HepG2 (cell line): ENCODE measurements around the gene CDC20. TPM values are rescaled to one million over a fixed set of nuclear protein-coding genes. Genes with fewer than 3 reads are reported as not detected.

Source experiments
- ATAC-seq: fragments of 200-7000 bp; cut with Tn5 transposase; 3 replicates; pipeline ENCODE4 v1.9.1; 2020; ENCODE audit warnings: mild to moderate bottlenecking, moderate library complexity
- BruUV-seq: library from RNA; stranded (reverse); fragments of 400-500 nt; replicated peaks from 2 replicates; lab custom pipeline; 2021; lab: Mats Ljungman, UMichigan
- CTCF ChIA-PET: fragments of 300-600 bp; formaldehyde crosslinking; extraction: SDS; loops from one replicate; lab custom pipeline; 2021; ENCODE audit warnings: low total read pairs, inconsistent platforms, low intra/inter-chr PET ratio; lab: Yijun Ruan, JAX
- POLR2A ChIA-PET: fragments of 350-600 bp; sonication (Branson Sonifier 250); formaldehyde crosslinking; loops from one replicate; lab custom pipeline; 2020; ENCODE audit warnings: antibody characterized with exemption, inconsistent platforms; lab: Yijun Ruan, JAX
- DNase-seq: peaks from one replicate; pipeline ENCODE4 v3.0.0-alpha.2; 2015; ENCODE audit warnings: low spot score
- FAIRE-seq: peaks from 3 replicates; lab custom pipeline; 2011; peaks lifted over from hg19 to GRCh38; lab: Jason Lieb, UNC
- H2AFZ ChIP-seq: one replicate; pipeline ENCODE4 v1.6.1; 2011; ENCODE audit warnings: low read length, inconsistent platforms
- H3K27ac ChIP-seq: fragments of 300-600 bp; 3 replicates; pipeline ENCODE4 v1.8.0; 2011; ENCODE audit warnings: mixed run types, mild to moderate bottlenecking, mixed read lengths, low read length, inconsistent platforms; ENCODE audit not compliant: insufficient read depth; ENCODE audit errors: extremely low read length
- H3K27me3 ChIP-seq, 2 experiments: fragments of 200-600 bp in 1 of 2; 2 replicates in 1 of 2; 3 replicates in 1 of 2; pipeline versions ENCODE4 v1.6.0 to v1.8.0; 2011; ENCODE audit warnings: low read length in 2 of 2, mild to moderate bottlenecking in 2 of 2, moderate library complexity in 2 of 2, inconsistent platforms in 1 of 2; ENCODE audit not compliant: insufficient read depth in 2 of 2, control insufficient read depth in 1 of 2
- H3K36me3 ChIP-seq, 2 experiments: fragments of 200-600 bp in 1 of 2; replicated peaks in 1 of 2; 2 replicates in 1 of 2; 3 replicates in 1 of 2; pipeline versions ENCODE4 v1.5.1 to v1.8.0; 2011; ENCODE audit warnings: low read length in 2 of 2, inconsistent platforms in 1 of 2; ENCODE audit not compliant: insufficient read depth in 2 of 2, control insufficient read depth in 1 of 2
- H3K4me1 ChIP-seq: 2 replicates; pipeline ENCODE4 v1.5.1; 2012; ENCODE audit warnings: low read length, inconsistent platforms; ENCODE audit not compliant: insufficient read depth
- H3K4me2 ChIP-seq: 2 replicates; pipeline ENCODE4 v1.6.0; 2011; ENCODE audit warnings: low read depth, low read length, inconsistent platforms
- H3K4me3 ChIP-seq, 3 experiments: fragments of 200-600 bp in 1 of 3; sonication (generic), shearing (Covaris generic) in 1 of 3; replicated peaks in 1 of 3; 2 replicates each; pipeline ENCODE4 v1.5.1; 2011 to 2016; ENCODE audit warnings: low read length in 3 of 3, inconsistent platforms in 2 of 3, low read depth in 2 of 3, mild to moderate bottlenecking in 2 of 3, control low read depth in 1 of 3, mixed read lengths in 1 of 3; ENCODE audit not compliant: insufficient read depth in 1 of 3
- H3K79me2 ChIP-seq: one replicate; pipeline ENCODE4 v1.6.1; 2011; ENCODE audit warnings: low read length, inconsistent platforms; ENCODE audit not compliant: insufficient read depth
- H3K9ac ChIP-seq: 2 replicates; pipeline ENCODE4 v1.6.0; 2011; ENCODE audit warnings: mild to moderate bottlenecking, low read depth, low read length, inconsistent platforms; ENCODE audit not compliant: insufficient read depth
- H3K9me3 ChIP-seq: 2 replicates; pipeline ENCODE4 v1.5.1; 2012; ENCODE audit warnings: mild to moderate bottlenecking, low read length
- H4K20me1 ChIP-seq: 2 replicates; pipeline ENCODE4 v1.6.0; 2011; ENCODE audit warnings: inconsistent platforms, mild to moderate bottlenecking, low read length, moderate library complexity; ENCODE audit not compliant: insufficient read depth
- FOXC1 ChIP-seq: sonication (generic); formaldehyde crosslinking; IDR thresholded peaks from 2 replicates; pipeline ENCODE4 v1.8.0; 2022; ENCODE audit warnings: mild to moderate bottlenecking, missing genetic modification reagents, borderline replicate concordance
- GABPA ChIP-seq, 2 experiments: IDR thresholded peaks; 2 replicates each; pipeline ENCODE4 v1.6.1; 2011 to 2016; ENCODE audit warnings: low read depth in 2 of 2, low read length in 1 of 2, missing biosample characterization in 1 of 2, missing genetic modification characterization in 1 of 2
- NFE2L1 ChIP-seq: sonication (generic); formaldehyde crosslinking; IDR thresholded peaks from 2 replicates; pipeline ENCODE4 v1.4.0; 2020; ENCODE audit warnings: missing genetic modification reagents, mild to moderate bottlenecking, borderline replicate concordance
- RFX5 ChIP-seq: IDR thresholded peaks from 2 replicates; pipeline ENCODE4 v1.6.1; 2011; ENCODE audit warnings: low read depth, low read length, improper control_type of control experiment
- THYN1 ChIP-seq: sonication (generic); formaldehyde crosslinking; IDR thresholded peaks from 2 replicates; pipeline ENCODE4 v1.8.1; 2023; ENCODE audit warnings: low read depth, mild to moderate bottlenecking, moderate library complexity, missing genetic modification reagents, borderline replicate concordance
- ZMYM3 ChIP-seq: sonication (generic); formaldehyde crosslinking; IDR thresholded peaks from 2 replicates; pipeline ENCODE4 v1.5.1; 2020; ENCODE audit warnings: mild to moderate bottlenecking, missing genetic modification reagents
- ZNF263 ChIP-seq: sonication (generic); formaldehyde crosslinking; IDR thresholded peaks from 2 replicates; pipeline ENCODE4 v1.4.0; 2020; ENCODE audit warnings: missing genetic modification reagents
- ZNF3 ChIP-seq: IDR thresholded peaks from 2 replicates; pipeline ENCODE4 v1.7.0; 2017; ENCODE audit warnings: inconsistent platforms
- ZNF501 ChIP-seq: sonication (generic); formaldehyde crosslinking; IDR thresholded peaks from 2 replicates; pipeline ENCODE4 v1.5.1; 2020; ENCODE audit warnings: mild to moderate bottlenecking, moderate library complexity, missing genetic modification reagents
- ZNF619 ChIP-seq: sonication (generic); formaldehyde crosslinking; IDR thresholded peaks from 2 replicates; pipeline ENCODE4 v1.4.0; 2020; ENCODE audit warnings: mild to moderate bottlenecking, missing genetic modification reagents
- ZNF740 ChIP-seq: sonication (generic); formaldehyde crosslinking; IDR thresholded peaks from 2 replicates; pipeline ENCODE4 v1.4.0; 2020; ENCODE audit warnings: missing genetic modification reagents
- ZNF792 ChIP-seq: IDR thresholded peaks from 2 replicates; pipeline ENCODE4 v1.6.1; 2016
- ZNF83 ChIP-seq: sonication (generic); formaldehyde crosslinking; IDR thresholded peaks from 2 replicates; pipeline ENCODE4 v1.4.0; 2020; ENCODE audit warnings: missing genetic modification reagents, mild to moderate bottlenecking, borderline replicate concordance
- WGBS: methylation state at CpG from one replicate; pipeline ENCODE4 v1.1.6; 2017; ENCODE audit warnings: low lambda C conversion rate; 5-methylcytosine and 5-hydroxymethylcytosine counted together
- in situ Hi-C: cut with HindIII; loops from 2 replicates; pipeline ENCODE4 v1.10.0; 2017; ENCODE audit warnings: low pct_unique_long_range_greater_than_20kb; ENCODE audit not compliant: extremely low pct_ligation_motif_present
- intact Hi-C: fragments of 100-400 bp; cut with micrococcal nuclease; formaldehyde crosslinking; loops from one replicate; pipeline ENCODE4 v1.10.0; 2022; ENCODE audit not compliant: unreplicated experiment
- polyA plus RNA-seq, 8 experiments: library from polyadenylated mRNA; depleted of rRNA in 3 of 8; stranded (reverse) in 7 of 8; unstranded in 1 of 8; fragments of >200 nt; fragmentation: Illumina TruSeq in 4 of 8; extraction: Trizol in 4 of 8; gene quantifications; 2 replicates each; pipeline versions ENCODE4 v1.2.1 to v1.2.3, GENCODE V29; 2011 to 2016; ENCODE audit warnings: low read depth in 4 of 8, missing spikeins in 1 of 8, mixed read lengths in 1 of 8; ENCODE audit not compliant: insufficient read depth in 1 of 8
- total RNA-seq, 5 experiments: library from RNA; depleted of rRNA; stranded (reverse); fragments of >200 nt; fragmentation: Illumina TruSeq; extraction: Trizol; gene quantifications; 2 replicates each; pipeline ENCODE4 v1.2.3, GENCODE V29; 2016; ENCODE audit warnings: low read depth in 1 of 5
- TF ChIP-seq, protein P1 (sequence below): sonication (generic); formaldehyde crosslinking; IDR thresholded peaks from 2 replicates; pipeline ENCODE4 v1.5.0; 2020; ENCODE audit warnings: missing genetic modification reagents
- TF ChIP-seq, protein P2 (sequence below): sonication (generic); formaldehyde crosslinking; IDR thresholded peaks from 2 replicates; pipeline ENCODE4 v1.8.1; 2023; ENCODE audit warnings: mild to moderate bottlenecking, moderate library complexity, missing genetic modification reagents
- TF ChIP-seq, protein P3 (sequence below): sonication (generic); formaldehyde crosslinking; IDR thresholded peaks from 2 replicates; pipeline ENCODE4 v1.8.0; 2022; ENCODE audit warnings: mild to moderate bottlenecking, missing genetic modification reagents
- TF ChIP-seq, protein P4 (sequence below): sonication (generic); formaldehyde crosslinking; IDR thresholded peaks from 2 replicates; pipeline ENCODE4 v1.5.0; 2020; ENCODE audit warnings: missing genetic modification reagents

CDC20 gene
- total and polyA plus RNA-seq, 2 of the 13 experiments (the other 11 are each of a cell fraction or from before 2014, with no cell fraction given) = 57.9 to 90.0 TPM

DNA sequence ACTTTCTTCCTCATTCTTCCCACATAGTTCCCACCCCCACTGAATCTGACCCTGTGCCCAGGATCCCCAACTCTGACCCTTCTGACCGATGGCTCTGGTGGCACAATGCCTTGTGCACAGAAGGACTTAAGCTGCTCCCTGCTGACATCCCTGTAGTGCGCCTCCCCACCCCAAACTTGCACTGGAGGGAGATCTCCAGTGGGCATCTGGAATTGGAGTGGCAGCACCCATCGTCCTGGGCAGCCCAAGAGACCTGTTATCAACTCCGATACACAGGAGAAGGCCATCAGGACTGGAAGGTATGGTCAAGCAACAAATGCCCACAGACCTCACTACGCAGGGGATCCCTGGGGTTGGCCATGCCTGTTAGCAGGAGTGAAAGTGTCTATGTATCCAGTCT is 12.1 kb upstream of the CDC20 start (continued):
- TF ChIP-seq, protein P1, sequence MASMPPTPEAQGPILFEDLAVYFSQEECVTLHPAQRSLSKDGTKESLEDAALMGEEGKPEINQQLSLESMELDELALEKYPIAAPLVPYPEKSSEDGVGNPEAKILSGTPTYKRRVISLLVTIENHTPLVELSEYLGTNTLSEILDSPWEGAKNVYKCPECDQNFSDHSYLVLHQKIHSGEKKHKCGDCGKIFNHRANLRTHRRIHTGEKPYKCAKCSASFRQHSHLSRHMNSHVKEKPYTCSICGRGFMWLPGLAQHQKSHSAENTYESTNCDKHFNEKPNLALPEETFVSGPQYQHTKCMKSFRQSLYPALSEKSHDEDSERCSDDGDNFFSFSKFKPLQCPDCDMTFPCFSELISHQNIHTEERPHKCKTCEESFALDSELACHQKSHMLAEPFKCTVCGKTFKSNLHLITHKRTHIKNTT (CRISPR knock-in tag) = no peak
- no peak for TF ChIP-seq ZNF740
- TF ChIP-seq RFX5 = no peak
- TF ChIP-seq ZMYM3 = no peak
- TF ChIP-seq THYN1 (CRISPR knock-in tag) = no peak

GRCh38 chr1:43348343-43348808 is 10.4 kb upstream of the CDC20 start:
- Histone ChIP-seq H3K27ac (peak overlapping the region; percentile 98), H3K4me2 (peak overlapping the region; percentile 97), H3K9ac (peak overlapping the region; percentile 97), H3K9me3 (no peaks in the 10 kb centered on the region), H3K4me3 (peak overlapping the region; percentile 72 to 88 (median 86); a peak in 5 of 6 replicates), H3K36me3 (no peaks in the 10 kb centered on the region), H3K4me1 (peaks cover 64% of the 10 kb centered on the region), H3K79me2 (no peaks in the 10 kb centered on the region), H3K27me3 (no peaks in the 10 kb centered on the region; a peak in 1 of 5 replicates), H4K20me1 (no peaks in the 10 kb centered on the region), H2AFZ (no peak overlapping the region)
- BruUV-seq = TSS peak; percentile 88
- intact Hi-C loops (loop anchor here (5.0 kb wide), 1 partner anchor 111 kb away; no protein-coding TSS in a partner anchor), in situ Hi-C loops (no loop called here)
- DNase-seq = peak; percentile 26
- POLR2A ChIA-PET = interaction anchor here (0.6 to 4.1 kb wide), 18 partner anchors 8 to 429 kb away, joined by 3 to 32 read pairs (median 4); partner anchors contain the start of genes C1orf210, CDC20, ELOVL1 and MED8
- peak; percentile 39 for ATAC-seq
- FAIRE-seq = no peak
- CTCF ChIA-PET = no interaction called here
- WGBS = 47% methylated on average over 5 of the region's 22 CpGs
- TF ChIP-seq ZNF3 (CRISPR knock-in tag) = no peak
- peak; percentile 80 for TF ChIP-seq ZNF501 (CRISPR knock-in tag)
- TF ChIP-seq, protein P2, sequence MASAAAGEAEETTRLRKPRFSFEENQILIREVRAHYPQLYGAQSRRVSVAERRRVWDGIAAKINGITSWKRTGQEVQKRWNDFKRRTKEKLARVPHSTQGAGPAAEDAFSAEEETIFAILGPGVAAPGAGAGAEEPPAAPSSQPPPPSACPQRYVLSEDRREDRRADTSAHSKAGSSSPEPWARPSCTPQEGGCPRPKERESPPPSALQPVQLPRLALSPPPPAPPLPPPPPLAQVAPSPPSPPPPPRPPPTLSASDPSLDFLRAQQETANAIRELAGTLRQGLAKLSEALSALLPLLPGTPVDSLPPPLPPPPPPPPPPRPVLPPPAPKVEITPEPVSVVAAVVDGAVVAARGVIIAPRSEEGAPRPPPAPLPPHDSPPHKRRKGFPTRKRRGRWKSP (CRISPR knock-in tag) = 0 out of 2 replicates have a peak, but pooled peaks have one; percentile 4
- TF ChIP-seq ZNF619 = 0 out of 2 replicates have a peak, but pooled peaks have one; percentile 13
- 0 out of 2 replicates have a peak, but pooled peaks have one; percentile 80 for TF ChIP-seq ZNF83 (CRISPR knock-in tag)
- TF ChIP-seq, protein P3, sequence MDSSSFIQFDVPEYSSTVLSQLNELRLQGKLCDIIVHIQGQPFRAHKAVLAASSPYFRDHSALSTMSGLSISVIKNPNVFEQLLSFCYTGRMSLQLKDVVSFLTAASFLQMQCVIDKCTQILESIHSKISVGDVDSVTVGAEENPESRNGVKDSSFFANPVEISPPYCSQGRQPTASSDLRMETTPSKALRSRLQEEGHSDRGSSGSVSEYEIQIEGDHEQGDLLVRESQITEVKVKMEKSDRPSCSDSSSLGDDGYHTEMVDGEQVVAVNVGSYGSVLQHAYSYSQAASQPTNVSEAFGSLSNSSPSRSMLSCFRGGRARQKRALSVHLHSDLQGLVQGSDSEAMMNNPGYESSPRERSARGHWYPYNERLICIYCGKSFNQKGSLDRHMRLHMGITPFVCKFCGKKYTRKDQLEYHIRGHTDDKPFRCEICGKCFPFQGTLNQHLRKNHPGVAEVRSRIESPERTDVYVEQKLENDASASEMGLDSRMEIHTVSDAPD (CRISPR knock-in tag) = 0 out of 2 replicates have a peak, but pooled peaks have one; percentile 16
- TF ChIP-seq ZNF792 (CRISPR knock-in tag) = 0 out of 2 replicates have a peak, but pooled peaks have one; percentile 8
- peak; percentile 11; the same call in 1 of the 2 replicates for TF ChIP-seq ZNF263 (CRISPR knock-in tag)
- TF ChIP-seq NFE2L1 = 0 out of 2 replicates have a peak, but pooled peaks have one; percentile 66
- TF ChIP-seq GABPA (IDR thresholded peaks at IDR 0.05; ENCODE audit: low read depth, low read length) = no peak
- TF ChIP-seq GABPA (CRISPR knock-in tag; IDR thresholded peaks at IDR 0.05; ENCODE audit: low read depth) = no peak
- TF ChIP-seq, protein P4, sequence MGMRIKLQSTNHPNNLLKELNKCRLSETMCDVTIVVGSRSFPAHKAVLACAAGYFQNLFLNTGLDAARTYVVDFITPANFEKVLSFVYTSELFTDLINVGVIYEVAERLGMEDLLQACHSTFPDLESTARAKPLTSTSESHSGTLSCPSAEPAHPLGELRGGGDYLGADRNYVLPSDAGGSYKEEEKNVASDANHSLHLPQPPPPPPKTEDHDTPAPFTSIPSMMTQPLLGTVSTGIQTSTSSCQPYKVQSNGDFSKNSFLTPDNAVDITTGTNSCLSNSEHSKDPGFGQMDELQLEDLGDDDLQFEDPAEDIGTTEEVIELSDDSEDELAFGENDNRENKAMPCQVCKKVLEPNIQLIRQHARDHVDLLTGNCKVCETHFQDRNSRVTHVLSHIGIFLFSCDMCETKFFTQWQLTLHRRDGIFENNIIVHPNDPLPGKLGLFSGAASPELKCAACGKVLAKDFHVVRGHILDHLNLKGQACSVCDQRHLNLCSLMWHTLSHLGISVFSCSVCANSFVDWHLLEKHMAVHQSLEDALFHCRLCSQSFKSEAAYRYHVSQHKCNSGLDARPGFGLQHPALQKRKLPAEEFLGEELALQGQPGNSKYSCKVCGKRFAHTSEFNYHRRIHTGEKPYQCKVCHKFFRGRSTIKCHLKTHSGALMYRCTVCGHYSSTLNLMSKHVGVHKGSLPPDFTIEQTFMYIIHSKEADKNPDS (CRISPR knock-in tag) = 0 out of 2 replicates have a peak, but pooled peaks have one; percentile 59
- TF ChIP-seq FOXC1 (CRISPR knock-in tag) = 0 out of 2 replicates have a peak, but pooled peaks have one; percentile 83
